GM18505 (cell line): ENCODE measurements around the gene CALN1.

Source experiments
- ATAC-seq: cut with Tn5 transposase; IDR thresholded peaks from one replicate; pipeline ENCODE4 v1.9.1; 2021; ENCODE audit not compliant: unreplicated experiment
- POLR2A ChIP-seq: IDR thresholded peaks from 4 replicates; pipeline ENCODE4 v1.6.1; 2011; ENCODE audit warnings: borderline replicate concordance; ENCODE audit not compliant: insufficient read depth, insufficient read length; ENCODE audit errors: extremely low read depth

CALN1 gene

DNA sequence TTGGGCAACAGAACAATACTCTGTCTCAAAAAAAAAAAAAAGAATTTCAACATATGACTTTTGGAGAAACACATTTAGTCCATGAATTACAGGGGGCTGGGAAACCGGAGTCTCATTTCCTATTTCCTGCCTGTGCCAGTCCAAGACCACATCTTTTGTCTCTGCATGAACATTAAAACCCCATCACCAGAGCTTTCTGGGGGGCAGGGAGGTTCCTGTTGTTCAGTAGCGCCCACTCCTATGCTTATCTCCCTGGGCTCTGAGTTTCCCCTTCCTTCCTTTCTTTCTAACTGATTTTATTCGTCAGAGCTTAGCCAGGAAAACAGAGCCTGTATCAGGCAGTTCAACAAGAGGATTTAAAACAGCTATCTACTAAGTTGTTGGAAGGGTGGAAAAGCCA, 119.3 kb downstream of the CALN1 start:
- no peak for ATAC-seq
- no peak for TF ChIP-seq POLR2A

DNA sequence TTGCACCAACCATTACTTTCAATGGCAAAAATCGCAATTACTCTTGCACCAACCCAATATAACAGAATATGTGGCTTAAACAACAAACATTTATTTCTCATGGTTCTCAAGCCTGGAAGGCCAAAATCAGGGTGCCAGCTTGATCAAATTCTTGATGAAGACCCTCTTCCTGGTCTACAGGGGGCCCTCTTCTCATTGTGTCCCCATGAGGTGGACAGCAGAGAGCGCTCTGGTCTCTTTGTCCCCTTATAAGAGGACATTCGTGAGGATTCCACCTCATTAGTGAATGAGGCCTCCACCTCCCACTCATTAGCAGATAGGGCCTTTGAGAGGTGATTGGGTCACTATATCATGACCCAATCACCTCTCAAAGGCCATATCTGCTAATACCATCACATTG, 120.0 kb downstream of the CALN1 start:
- no peak for TF ChIP-seq POLR2A
- ATAC-seq: no peak

DNA sequence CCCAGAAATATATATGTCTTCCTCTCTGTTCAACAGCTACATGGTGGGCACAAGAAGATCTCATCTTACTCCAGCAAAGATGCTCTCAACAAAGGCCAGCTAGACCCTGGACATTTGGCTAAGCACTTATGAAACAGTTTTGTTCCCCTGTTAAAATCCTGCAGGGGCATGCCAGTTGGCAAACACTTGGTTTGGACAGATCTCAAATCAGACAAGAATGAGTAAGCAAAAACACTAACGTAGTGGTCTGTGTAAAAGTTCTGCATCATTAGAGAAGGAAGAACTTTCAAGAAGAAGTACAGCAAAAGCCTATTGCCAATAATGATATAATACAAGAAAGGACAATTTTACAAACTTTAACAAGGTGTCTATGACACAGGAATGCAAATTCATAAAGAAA, 125.6 kb downstream of the CALN1 start:
- no peak for ATAC-seq
- TF ChIP-seq POLR2A: no peak

DNA sequence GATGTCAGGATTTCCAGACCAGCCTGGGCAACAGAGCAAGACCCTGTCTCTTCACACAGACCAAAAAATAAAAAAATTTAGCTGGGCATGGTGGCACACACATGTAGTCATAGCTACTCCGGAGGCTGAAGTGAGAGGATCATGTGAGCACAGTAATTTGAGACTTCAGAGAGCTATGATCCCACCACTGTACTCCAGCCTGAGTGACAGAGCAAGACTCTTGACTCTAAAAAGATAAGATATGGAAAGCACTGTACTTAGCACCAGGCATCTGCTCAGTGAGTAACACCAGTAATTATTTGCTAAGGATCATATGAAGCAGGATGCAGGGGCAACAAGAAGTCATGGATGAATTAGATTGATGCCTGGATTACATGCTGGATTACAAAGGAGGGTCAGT, 128.8 kb downstream of the CALN1 start:
- no peak for ATAC-seq
- no peak for TF ChIP-seq POLR2A

DNA sequence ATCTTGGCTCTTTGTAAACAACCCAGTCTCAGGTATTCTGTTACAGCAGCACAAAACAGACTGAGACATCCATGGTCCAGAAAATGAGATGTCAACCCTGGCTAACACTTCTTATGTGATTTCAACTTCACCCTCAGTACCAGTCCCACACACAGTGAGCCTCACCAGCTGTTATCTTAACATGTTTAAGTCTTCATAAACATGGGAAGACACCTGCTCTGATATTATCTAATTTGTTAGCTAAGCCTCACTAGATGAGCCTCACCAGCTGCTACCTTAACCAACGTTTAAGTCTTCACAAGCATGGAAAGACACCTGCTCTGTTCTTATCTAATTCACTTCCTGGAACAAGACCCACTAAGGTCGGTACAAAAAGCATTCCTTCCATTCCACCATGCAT, 130.8 kb downstream of the CALN1 start:
- no peak for TF ChIP-seq POLR2A
- ATAC-seq: no peak

DNA sequence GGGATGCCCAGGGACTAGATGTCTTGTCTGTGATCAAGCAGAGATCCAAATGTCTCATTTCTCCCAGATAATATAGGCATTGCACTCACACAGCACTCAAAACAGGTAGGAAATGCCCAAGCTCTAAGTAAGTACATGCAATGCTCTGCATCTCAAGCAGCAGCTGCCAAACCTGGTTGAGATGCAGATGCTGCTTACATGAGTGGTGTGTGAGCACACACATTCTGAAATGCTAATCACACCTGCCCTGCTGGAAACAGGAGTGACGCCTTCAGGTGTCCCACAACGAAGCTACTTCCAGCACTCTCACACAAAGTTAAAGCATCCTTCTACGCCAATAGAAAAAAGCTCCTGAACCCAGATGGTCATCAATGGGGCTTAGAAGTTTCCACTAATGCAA, 132.9 kb downstream of the CALN1 start:
- no peak for ATAC-seq
- TF ChIP-seq POLR2A: no peak

DNA sequence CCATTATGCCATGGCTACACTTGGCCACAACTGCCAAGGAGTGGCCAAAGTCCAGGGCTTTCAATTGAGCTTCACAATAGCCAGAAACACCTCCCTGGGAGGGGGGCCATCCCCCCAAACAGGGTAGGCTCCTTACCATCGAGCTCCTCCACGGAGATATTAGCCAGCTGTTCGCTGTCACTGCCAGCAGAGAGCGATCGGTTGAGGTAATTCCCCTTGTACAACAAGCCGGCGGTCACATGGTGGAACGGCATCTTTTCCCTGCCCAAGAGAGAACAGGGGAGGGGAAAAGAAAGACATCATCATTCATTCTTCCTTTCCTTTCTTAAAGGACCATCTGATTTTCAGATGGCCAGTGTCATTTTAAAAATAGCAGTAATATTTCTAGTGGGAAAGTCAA, 133.6 kb downstream of the CALN1 start:
- ATAC-seq: no peak
- TF ChIP-seq POLR2A: no peak

DNA sequence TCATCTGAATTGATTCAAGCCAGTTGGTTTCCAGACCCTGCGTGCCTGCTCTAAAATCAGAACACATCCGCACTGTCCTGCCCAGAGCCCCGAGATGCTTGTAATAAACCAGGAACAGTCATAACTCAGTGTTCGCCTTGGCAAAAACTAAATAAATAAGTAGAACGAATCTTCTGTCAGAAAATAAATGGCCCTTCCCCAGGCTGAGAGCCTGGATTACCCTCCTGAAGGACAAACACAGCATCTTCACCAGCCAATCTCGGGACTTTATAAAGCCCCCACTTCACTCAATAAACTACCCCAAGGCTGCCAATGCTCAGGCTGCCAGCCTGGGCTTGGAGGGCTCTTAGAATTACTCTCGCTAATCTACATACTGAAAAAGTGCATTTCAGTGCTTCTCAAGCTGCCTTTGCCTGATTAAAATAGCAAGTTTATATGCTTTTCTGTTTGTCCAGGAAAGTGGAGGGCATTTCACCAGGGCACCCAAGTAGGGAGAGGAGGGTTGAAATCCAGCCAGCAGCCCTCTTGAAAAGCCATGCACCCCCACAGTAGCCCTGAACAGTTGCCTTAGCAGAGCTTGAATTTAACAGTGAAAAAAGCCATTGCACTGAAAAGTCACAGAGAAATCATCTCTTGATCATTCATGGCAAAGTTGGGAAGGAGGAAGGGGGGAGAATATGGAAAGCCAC, 136.6 kb downstream of the CALN1 start:
- TF ChIP-seq POLR2A: no peak
- no peak for ATAC-seq

DNA sequence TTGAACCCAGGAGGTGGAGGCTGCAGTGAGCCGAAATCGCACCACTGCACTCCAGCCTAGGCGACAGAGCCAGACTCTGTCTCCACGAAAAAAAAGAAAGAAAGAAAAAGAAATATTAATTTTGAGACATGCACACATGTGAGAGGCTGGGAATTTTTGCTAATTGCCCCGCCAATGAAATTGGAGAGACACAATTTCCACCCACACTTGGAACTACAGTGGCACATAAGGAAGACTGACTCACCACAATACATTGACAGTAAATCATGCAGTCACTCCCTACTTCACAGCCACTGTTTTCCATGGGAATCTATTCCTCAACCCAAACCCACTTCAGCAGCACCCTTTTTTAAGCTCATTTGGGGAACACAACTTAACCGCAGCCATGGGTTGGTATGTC, 139.7 kb downstream of the CALN1 start:
- no peak for TF ChIP-seq POLR2A

DNA sequence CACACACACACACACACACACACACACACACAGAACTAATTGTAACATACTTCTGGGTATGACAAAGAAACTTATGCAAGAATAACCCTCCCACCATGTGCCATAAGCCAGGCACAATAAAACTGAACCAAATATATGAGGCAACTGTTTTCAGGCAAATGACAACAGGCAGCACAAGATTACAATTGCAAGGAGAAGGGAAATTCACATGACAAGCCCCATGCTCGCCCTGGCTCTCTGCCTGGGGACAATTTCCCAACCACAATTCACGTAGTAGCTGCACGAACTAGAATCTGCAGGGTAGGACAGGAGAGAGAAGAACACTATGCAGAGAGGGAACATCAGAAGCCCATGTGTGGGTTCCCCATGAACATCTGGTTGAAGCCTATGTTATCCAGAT, 143.3 kb downstream of the CALN1 start:
- no peak for TF ChIP-seq POLR2A

More for the DNA sequence above, 139.7 kb downstream of the CALN1 start:
- ATAC-seq: no peak

DNA sequence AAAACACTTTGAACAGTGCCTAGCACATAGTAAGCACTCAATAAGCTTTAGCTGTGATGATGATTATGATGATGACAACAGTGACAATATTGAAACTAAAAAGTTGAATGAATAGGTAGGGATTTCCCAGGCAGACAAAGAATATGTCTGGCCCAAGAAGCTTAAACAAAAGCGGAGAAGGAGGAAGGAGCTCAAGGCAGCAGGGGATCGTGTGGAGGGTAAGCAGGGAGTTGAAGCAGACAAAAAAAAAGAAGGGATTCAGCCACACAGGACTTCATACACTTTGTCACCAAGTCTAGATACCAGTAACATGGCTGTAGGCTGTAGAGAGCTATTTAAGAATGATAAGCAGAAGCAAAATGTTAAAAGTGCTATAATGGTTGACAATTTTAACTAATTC, 144.0 kb downstream of the CALN1 start:
- no peak for TF ChIP-seq POLR2A

More for the DNA sequence above, 143.3 kb downstream of the CALN1 start:
- ATAC-seq: no peak

DNA sequence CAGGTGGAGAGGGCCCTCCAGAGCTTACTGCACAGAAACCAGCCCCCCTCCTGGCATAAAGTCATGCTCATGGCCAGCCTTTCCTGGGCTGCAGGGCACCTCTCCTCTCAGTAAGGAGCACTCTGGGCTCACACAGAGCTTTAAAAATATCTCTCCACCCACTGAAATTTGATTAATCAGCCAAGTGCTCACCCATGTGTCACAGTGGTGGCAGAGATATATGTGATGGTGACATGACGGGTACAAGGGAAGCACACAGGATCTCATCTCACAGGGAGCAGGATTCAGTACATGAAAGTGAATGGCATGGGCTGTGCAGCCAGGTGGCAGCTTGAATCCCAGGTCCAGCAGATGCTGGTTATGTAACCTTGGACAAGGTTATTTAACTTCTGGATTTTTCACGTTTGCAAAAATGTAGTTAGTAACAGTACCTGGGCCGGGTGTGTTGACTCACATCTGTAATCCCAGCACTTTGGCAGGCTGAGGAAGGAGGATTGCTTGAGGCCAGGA, 144.8 kb downstream of the CALN1 start:
- ATAC-seq: no peak
- no peak for TF ChIP-seq POLR2A

More for the DNA sequence above, 144.0 kb downstream of the CALN1 start:
- ATAC-seq: no peak

DNA sequence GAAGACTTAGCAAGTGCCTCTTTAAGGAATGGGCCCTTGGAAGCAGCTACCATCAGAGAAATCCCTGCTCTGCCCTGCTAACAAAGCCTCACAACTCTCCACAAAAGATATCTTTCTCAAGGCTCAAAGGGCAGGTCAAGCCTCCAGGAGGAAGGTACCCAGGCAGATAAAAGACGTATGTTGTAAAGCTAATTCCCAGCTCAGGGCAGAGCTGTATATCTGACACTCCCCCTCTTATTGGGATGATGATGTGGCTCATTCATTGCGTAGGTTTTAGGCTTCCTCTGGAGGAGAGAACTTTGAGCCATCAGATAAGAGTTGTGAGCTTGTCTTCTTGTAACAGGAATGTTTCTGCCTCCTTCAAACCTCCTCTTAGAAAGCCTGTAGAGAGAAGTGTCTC, 145.4 kb downstream of the CALN1 start:
- no peak for TF ChIP-seq POLR2A
- ATAC-seq: no peak

DNA sequence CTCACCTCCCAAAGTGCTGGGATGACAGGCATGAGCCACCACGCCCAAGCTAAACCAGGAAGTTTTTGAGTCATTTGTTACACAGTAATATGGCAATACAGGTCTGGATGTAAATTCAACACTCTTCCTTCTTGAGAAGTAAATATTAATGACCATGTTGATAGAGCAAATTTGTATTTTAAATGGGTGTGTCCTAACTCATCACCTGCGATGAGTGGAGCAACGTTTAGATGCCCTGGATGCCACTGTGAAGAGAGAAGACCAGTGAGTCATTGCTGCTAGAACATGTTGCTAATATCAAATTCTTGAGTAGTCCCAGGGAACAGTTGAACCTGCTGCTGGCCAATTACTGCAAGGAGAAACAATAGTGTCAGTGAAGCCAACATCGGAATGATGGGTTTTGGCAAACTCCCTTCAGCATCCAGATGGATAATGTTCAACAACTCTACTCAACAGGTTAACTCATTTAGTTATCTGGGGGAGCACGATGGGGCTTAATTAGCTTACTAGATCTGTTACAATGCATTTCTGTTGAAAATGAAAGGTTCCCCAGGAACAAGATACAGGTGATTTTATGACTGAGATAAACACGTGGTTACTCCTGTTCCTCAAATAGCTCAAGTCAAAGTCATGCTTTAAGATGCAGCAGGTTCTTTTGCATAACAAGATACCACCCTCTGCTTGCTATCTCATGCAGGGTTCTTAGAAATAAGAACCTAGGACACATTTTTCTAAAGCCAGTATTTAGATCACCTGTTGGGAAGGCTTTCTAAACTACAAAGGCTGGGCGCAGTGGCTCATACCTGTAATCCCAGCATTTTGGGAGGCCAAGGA, 146.8 kb downstream of the CALN1 start:
- no peak for ATAC-seq
- no peak for TF ChIP-seq POLR2A
